A673 (cell line): Measurements from ENCODE around the gene S100A7A. TPM values are rescaled to one million over a fixed set of nuclear protein-coding genes. Genes with fewer than 3 reads are reported as not detected.

Source experiments
- BruUV-seq: library from RNA; stranded (reverse); fragments of 400-500 nt; replicated peaks from 2 replicates; lab custom pipeline; 2021; lab: Mats Ljungman, UMichigan
- CTCF ChIA-PET: fragments of 300-600 bp; sonication (Branson Sonifier 250); formaldehyde crosslinking; loops from one replicate; lab custom pipeline; 2022; ENCODE audit warnings: antibody characterized with exemption; lab: Charles Lee
- POLR2A ChIA-PET: fragments of 300-600 bp; sonication (Branson Sonifier 250); formaldehyde crosslinking; loops from one replicate; lab custom pipeline; 2022; ENCODE audit warnings: antibody characterized with exemption; ENCODE audit not compliant: low non-redundant PET; lab: Charles Lee
- DNase-seq: peaks from one replicate; pipeline ENCODE4 v3.0.0-alpha.2; 2015; ENCODE audit warnings: low spot score
- H3K27ac ChIP-seq: fragments of 200-600 bp; sonication (generic); 2 replicates; pipeline ENCODE4 v1.5.1; 2016; ENCODE audit warnings: mixed run types, low read depth, mild to moderate bottlenecking, mixed read lengths, antibody characterized with exemption, low read length; ENCODE audit not compliant: poor library complexity, severe bottlenecking
- H3K27me3 ChIP-seq: fragments of 200-600 bp; sonication (generic); replicated peaks from 2 replicates; pipeline ENCODE4 v1.6.1; 2017; ENCODE audit warnings: mixed run types, low read depth, mild to moderate bottlenecking, mixed read lengths, antibody characterized with exemption, low read length; ENCODE audit not compliant: insufficient read depth, poor library complexity
- H3K36me3 ChIP-seq: fragments of 200-600 bp; sonication (generic); 2 replicates; pipeline ENCODE4 v1.6.1; 2016; ENCODE audit warnings: mixed run types, mild to moderate bottlenecking, mixed read lengths, antibody characterized with exemption, low read length; ENCODE audit not compliant: insufficient read depth, poor library complexity, severe bottlenecking
- H3K4me1 ChIP-seq: fragments of 200-600 bp; sonication (generic); 2 replicates; pipeline ENCODE4 v1.6.1; 2017; ENCODE audit warnings: mixed run types, mild to moderate bottlenecking, mixed read lengths, antibody characterized with exemption, low read length; ENCODE audit not compliant: insufficient read depth, poor library complexity, severe bottlenecking
- H3K4me3 ChIP-seq: fragments of 200-600 bp; sonication (generic); 2 replicates; pipeline ENCODE4 v1.5.1; 2016; ENCODE audit warnings: low read depth, mixed run types, mild to moderate bottlenecking, mixed read lengths, low read length; ENCODE audit not compliant: poor library complexity, severe bottlenecking
- H3K9me3 ChIP-seq: fragments of 200-600 bp; sonication (generic); 2 replicates; pipeline ENCODE4 v1.6.1; 2016; ENCODE audit warnings: mixed run types, low read depth, mild to moderate bottlenecking, mixed read lengths, antibody characterized with exemption, low read length; ENCODE audit not compliant: poor library complexity, severe bottlenecking
- CTCF ChIP-seq: fragments of 300-800, 200-600 bp; sonication (generic); conservative IDR thresholded peaks from 2 replicates; pipeline ENCODE4 v1.5.1; 2017; ENCODE audit warnings: low read depth, mild to moderate bottlenecking, antibody characterized with exemption, low read length, moderate library complexity, mixed read lengths
- EZH2 ChIP-seq: fragments of 200-600 bp; sonication (generic); IDR thresholded peaks from 2 replicates; pipeline ENCODE4 v1.6.1; 2017; ENCODE audit warnings: borderline replicate concordance, low read depth, mild to moderate bottlenecking, mixed read lengths, antibody characterized with exemption, low read length; ENCODE audit not compliant: poor library complexity, severe bottlenecking
- intact Hi-C: fragments of 100-400 bp; cut with micrococcal nuclease; formaldehyde crosslinking; loops from one replicate; pipeline ENCODE4 v1.10.0; 2022; ENCODE audit not compliant: unreplicated experiment
- total RNA-seq: library from RNA; stranded (reverse); gene quantifications from 2 replicates; pipeline ENCODE4 v1.2.3, GENCODE V29; 2021

S100A7A gene
- total RNA-seq, 1 experiment from 2014 or later: not detected

GRCh38 chr1:153374071-153374470 lies 42.2 kb upstream of the S100A7A start:
- ChIA-PET CTCF (no interaction called here), POLR2A (no interaction called here)
- H3K27me3 ChIP-seq: peaks cover 34% of the 10 kb centered on the region
- BruUV-seq: no TSS peak
- TF ChIP-seq EZH2 (no peak), CTCF (no peak)
- no peaks in the 10 kb centered on the region for H3K4me1 ChIP-seq
- no peaks in the 10 kb centered on the region for H3K9me3 ChIP-seq
- no peak overlapping the region for H3K27ac ChIP-seq
- no peak overlapping the region for H3K4me3 ChIP-seq
- no peak for DNase-seq
- no peaks in the 10 kb centered on the region for H3K36me3 ChIP-seq
- intact Hi-C loops: no loop called here

- H3K9me3 ChIP-seq: no peaks in the 10 kb centered on the region
- H3K4me3 ChIP-seq: no peak within 1 kb of the TSS
- H3K27ac ChIP-seq: no peak within 1 kb of the TSS
- peaks cover 43% of the 10 kb centered on the region for H3K27me3 ChIP-seq
- H3K4me1 ChIP-seq: no peaks in the 10 kb centered on the region
- intact Hi-C loops: no loop called here
- TF ChIP-seq EZH2: no peak
- TF ChIP-seq CTCF: no peak
- POLR2A ChIA-PET: no interaction called here
- peak; percentile 30 for DNase-seq
- no TSS peak for BruUV-seq
- CTCF ChIA-PET: no interaction called here
- no peaks in the 10 kb centered on the region for H3K36me3 ChIP-seq
Measured at GRCh38 chr1:153375511-153375910, 40.8 kb upstream of the S100A7A start, which contains the start of gene S100A12. Gene S100A12, minus strand, starts transcription at chr1:153375621. Its CDS starts 1,029 bp downstream, at chr1:153374592.

GRCh38 chr1:153379591-153379990 lies 36.7 kb upstream of the S100A7A start:
- Histone ChIP-seq H3K4me3 (no peak overlapping the region), H3K4me1 (no peaks in the 10 kb centered on the region), H3K9me3 (peaks cover 7% of the 10 kb centered on the region), H3K36me3 (no peaks in the 10 kb centered on the region), H3K27me3 (peaks cover 64% of the 10 kb centered on the region), H3K27ac (no peak overlapping the region)
- no TSS peak for BruUV-seq
- TF ChIP-seq CTCF: no peak
- no peak for TF ChIP-seq EZH2
- no peak for DNase-seq
- ChIA-PET POLR2A (no interaction called here), CTCF (no interaction called here)
- intact Hi-C loops: no loop called here
